Hepatocyte (in vitro differentiated cells): ENCODE results near the gene GC. TPM values are rescaled to one million over a fixed set of nuclear protein-coding genes. Genes with fewer than 3 reads are reported as not detected.

Source experiments
- DNase-seq: peaks from one replicate; pipeline ENCODE4 v3.0.0-alpha.2; 2016; ENCODE audit warnings: low spot score
- H2AFZ ChIP-seq: fragments of 200-600 bp; sonication (generic); 2 replicates; pipeline ENCODE4 v1.6.0; 2016; ENCODE audit warnings: antibody characterized with exemption, mild to moderate bottlenecking
- H3K27ac ChIP-seq: fragments of 200-600 bp; sonication (generic); 2 replicates; pipeline ENCODE4 v1.5.1; 2016; ENCODE audit warnings: mild to moderate bottlenecking
- H3K27me3 ChIP-seq: fragments of 200-600 bp; sonication (generic); 2 replicates; pipeline ENCODE4 v1.6.1; 2016
- H3K36me3 ChIP-seq: fragments of 200-600 bp; sonication (generic); replicated peaks from 2 replicates; pipeline ENCODE4 v1.5.1; 2016; ENCODE audit warnings: low read depth; ENCODE audit not compliant: insufficient read depth
- H3K4me1 ChIP-seq: fragments of 200-600 bp; sonication (generic); 2 replicates; pipeline ENCODE4 v1.5.1; 2016; ENCODE audit warnings: mild to moderate bottlenecking, moderate library complexity; ENCODE audit not compliant: insufficient read depth
- H3K4me2 ChIP-seq: fragments of 200-600 bp; sonication (generic); 2 replicates; pipeline ENCODE4 v1.6.0; 2016
- H3K4me3 ChIP-seq: fragments of 200-600 bp; sonication (generic); 2 replicates; pipeline ENCODE4 v1.5.1; 2016; ENCODE audit warnings: mild to moderate bottlenecking
- H3K79me2 ChIP-seq: fragments of 200-600 bp; sonication (generic); 2 replicates; pipeline ENCODE4 v1.6.0; 2017; ENCODE audit warnings: mild to moderate bottlenecking
- H3K9me2 ChIP-seq: fragments of 200-600 bp; sonication (generic); replicated peaks from 2 replicates; pipeline ENCODE4 v1.6.0; 2017; ENCODE audit warnings: mild to moderate bottlenecking; ENCODE audit not compliant: insufficient read depth
- H3K9me3 ChIP-seq: fragments of 200-600 bp; sonication (generic); 2 replicates; pipeline ENCODE4 v1.5.1; 2016; ENCODE audit warnings: low read depth, mild to moderate bottlenecking
- H4K20me1 ChIP-seq: fragments of 200-600 bp; sonication (generic); 2 replicates; pipeline ENCODE4 v1.6.0; 2016; ENCODE audit warnings: mild to moderate bottlenecking; ENCODE audit not compliant: insufficient read depth, poor library complexity, severe bottlenecking
- CTCF ChIP-seq: fragments of 200-600 bp; sonication (generic); IDR thresholded peaks from 2 replicates; pipeline ENCODE4 v1.5.1; 2016; ENCODE audit warnings: antibody characterized with exemption, mild to moderate bottlenecking; ENCODE audit not compliant: poor library complexity
- EZH2 ChIP-seq: fragments of 200-600 bp; sonication (generic); IDR thresholded peaks from 2 replicates; pipeline ENCODE4 v1.6.1; 2016; ENCODE audit warnings: antibody characterized with exemption, mild to moderate bottlenecking, borderline replicate concordance
- EZH2phosphoT487 ChIP-seq: fragments of 200-600 bp; sonication (generic); IDR thresholded peaks from one replicate; pipeline ENCODE4 v1.6.1; 2018; ENCODE audit warnings: antibody characterized with exemption, mild to moderate bottlenecking, low read depth, moderate library complexity; ENCODE audit not compliant: unreplicated experiment, severe bottlenecking
- WGBS: methylation state at CpG from one replicate; pipeline ENCODE4 v1.1.6; 2016; ENCODE audit warnings: low lambda C conversion rate; ENCODE audit errors: missing lambda C conversion rate; 5-methylcytosine and 5-hydroxymethylcytosine counted together
- polyA plus RNA-seq: library from polyadenylated mRNA; unstranded; fragments of >200 nt; fragmentation: Nextera tagmentation; extraction: Ambion mirVana; gene quantifications from 2 replicates; pipeline ENCODE4 v1.2.1, GENCODE V29; 2016
- small RNA-seq: library from RNA; depleted of rRNA; stranded (forward); fragments of <200 nt; gene quantifications from one replicate; pipeline ENCODE3, GENCODE V24; 2014
- total RNA-seq: library from RNA; depleted of rRNA; stranded (reverse); fragments of >200 nt; gene quantifications from 2 replicates; pipeline ENCODE4 v1.2.3, GENCODE V29; 2014

The GC gene
- total and polyA plus RNA-seq, 2 experiments from 2014 or later = 487 to 1,037 TPM

- Histone ChIP-seq H2AFZ (no peak overlapping the region), H3K27me3 (no peaks in the 10 kb centered on the region), H4K20me1 (no peaks in the 10 kb centered on the region), H3K9me3 (no peaks in the 10 kb centered on the region), H3K36me3 (no peaks in the 10 kb centered on the region), H3K4me3 (no peak overlapping the region), H3K27ac (no peak overlapping the region), H3K4me1 (no peaks in the 10 kb centered on the region), H3K4me2 (no peak overlapping the region), H3K79me2 (no peaks in the 10 kb centered on the region), H3K9me2 (no peaks in the 10 kb centered on the region)
- no peak for TF ChIP-seq CTCF
- TF ChIP-seq EZH2phosphoT487 = no peak
- TF ChIP-seq EZH2 = no peak
- DNase-seq = no peak
- WGBS = 84% methylated on average over 2 of the region's 2 CpGs
These were observed 91.7 kb downstream of the GC start for GRCh38 chr4:71692198-71692597.

Small RNA genes within 50 kb of the gene (small RNA-seq; reads per million reads assigned to genes)
- not detected for gene RNA5SP163

Other genes with a start within 250 kb of the GC start
- gene NPFFR2, start 247.9 kb upstream of the GC start, total RNA-seq = 1.4 and 2.9 TPM in 2 replicates
- gene NPFFR2, start 247.9 kb upstream of the GC start, polyA plus RNA-seq = 1.8 and 2.0 TPM in 2 replicates